Stomach smooth muscle (tissue), 2 donors: Measurements from ENCODE around the gene AQP6.

Experiments used
- H3K27ac ChIP-seq: one replicate; pipeline ENCODE4 v1.7.0; 2013; ENCODE audit warnings: mild to moderate bottlenecking, low read length, inconsistent platforms
- H3K27me3 ChIP-seq, 2 donors: one replicate each; pipeline ENCODE4 v1.7.0; 2013; ENCODE audit warnings: low read length in 2 of 2; ENCODE audit not compliant: insufficient read depth in 2 of 2, control insufficient read depth in 1 of 2
- H3K36me3 ChIP-seq, 2 donors: one replicate each; pipeline ENCODE4 v1.7.0; 2013; ENCODE audit warnings: low read length in 2 of 2; ENCODE audit not compliant: control insufficient read depth in 2 of 2, insufficient read depth in 2 of 2
- H3K4me1 ChIP-seq: one replicate; pipeline ENCODE4 v1.7.0; 2013; ENCODE audit warnings: low read length; ENCODE audit not compliant: control insufficient read depth, insufficient read depth
- H3K4me3 ChIP-seq, 2 donors: one replicate each; pipeline ENCODE4 v1.7.0; 2013; ENCODE audit warnings: low read length in 2 of 2
- H3K9ac ChIP-seq, 2 donors: one replicate each; pipeline ENCODE4 v1.7.0; 2013; ENCODE audit warnings: low read length in 2 of 2, mild to moderate bottlenecking in 1 of 2
- H3K9me3 ChIP-seq, 2 donors: one replicate each; pipeline ENCODE4 v1.7.0; 2013; ENCODE audit warnings: low read length in 2 of 2; ENCODE audit not compliant: control insufficient read depth in 2 of 2
- donor health status: healthy.
- donor health status: Pancreatic carcinoma.

AQP6 gene

DNA sequence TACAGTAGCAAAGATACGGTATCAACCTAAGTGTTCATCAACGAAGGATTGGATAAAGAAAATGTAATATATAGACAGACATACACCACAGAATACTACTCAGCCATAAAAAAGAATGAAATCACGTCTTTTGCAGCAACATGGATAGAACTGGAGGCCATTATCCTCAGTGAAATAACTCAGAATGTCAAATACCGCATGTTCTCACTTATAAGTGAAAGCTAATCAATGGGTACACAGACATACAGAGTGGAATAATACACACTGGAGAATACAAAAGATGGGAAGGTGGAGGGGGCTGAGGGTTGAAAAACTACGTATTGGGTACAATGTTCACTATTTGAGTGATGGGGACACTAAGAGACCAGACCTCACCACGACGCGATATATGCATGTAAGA is 51.5 kb downstream of the AQP6 start:
- Histone ChIP-seq H3K4me1 (peaks cover 7% of the 10 kb centered on the region), H3K27ac (no peak overlapping the region), H3K4me3 (no peak overlapping the region), H3K27me3 (no peaks in the 10 kb centered on the region), H3K36me3 (no peaks in the 10 kb centered on the region), H3K9me3 (no peaks in the 10 kb centered on the region), H3K9ac (no peak overlapping the region)

DNA sequence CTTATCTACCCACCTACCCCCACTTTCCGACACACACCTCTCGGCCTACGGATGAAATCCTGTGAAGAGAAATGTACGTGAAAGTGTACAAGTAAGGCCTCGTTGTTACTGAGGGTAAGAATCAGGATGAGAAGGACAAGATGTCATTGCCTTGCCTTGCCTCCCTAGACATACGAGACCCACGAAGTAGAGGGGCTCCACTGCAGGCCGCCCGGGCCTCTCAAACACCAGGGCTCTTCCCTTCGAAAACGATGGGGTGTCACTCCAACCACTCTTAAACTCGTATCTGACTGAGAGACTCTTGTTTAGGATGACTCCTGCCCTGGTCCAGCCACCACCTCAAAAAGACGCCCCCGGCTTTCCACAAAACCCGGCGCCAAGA is 52.0 kb downstream of the AQP6 start:
- H3K4me1 ChIP-seq: peaks cover 7% of the 10 kb centered on the region
- no peaks in the 10 kb centered on the region for H3K9me3 ChIP-seq
- no peaks in the 10 kb centered on the region for H3K27me3 ChIP-seq
- peak overlapping the region; percentile 60 to 69 for H3K9ac ChIP-seq
- H3K36me3 ChIP-seq: no peaks in the 10 kb centered on the region
- peak overlapping the region; percentile 80 to 89 for H3K4me3 ChIP-seq
- H3K27ac ChIP-seq: peak overlapping the region; percentile 18

DNA sequence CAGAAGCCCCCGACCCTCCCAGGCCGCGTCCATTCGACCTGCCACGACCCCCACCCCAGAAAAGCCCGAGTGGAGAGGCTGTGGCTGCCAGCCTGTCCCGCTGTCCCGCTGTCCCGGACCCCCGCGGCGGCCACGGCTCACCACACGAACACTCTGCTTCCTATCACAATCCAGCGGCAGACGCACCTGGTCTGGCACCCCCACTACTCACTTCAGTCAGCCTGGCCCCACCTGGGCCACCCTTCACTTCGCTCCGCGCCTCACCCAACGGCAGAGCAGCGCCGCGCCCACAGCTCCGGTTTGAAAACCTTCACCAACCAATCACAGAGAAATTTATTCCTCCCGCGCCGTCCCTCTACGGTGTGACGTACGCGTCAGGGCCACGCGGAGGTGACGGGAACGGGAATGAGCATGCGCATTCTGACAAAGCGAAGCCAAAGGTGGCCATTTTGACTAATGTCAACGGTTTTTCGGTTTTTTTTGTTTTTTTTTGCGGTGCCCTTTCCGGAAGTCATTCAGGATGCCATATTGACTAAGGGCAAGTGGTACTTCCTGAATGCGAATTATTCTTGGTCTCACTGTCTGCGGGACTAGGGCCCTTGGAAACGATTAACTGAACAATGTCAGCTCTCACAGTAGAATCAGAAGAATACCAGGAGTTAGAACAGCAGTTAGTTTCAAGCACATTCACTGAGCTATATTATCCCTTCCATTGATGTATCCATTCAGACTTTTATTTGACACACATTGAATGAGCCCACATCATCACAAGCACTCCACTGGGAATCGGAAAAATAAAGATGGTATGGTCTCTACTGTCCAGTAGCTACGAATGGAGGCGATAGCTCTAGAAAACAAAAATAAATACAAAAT is 52.7 kb downstream of the AQP6 start, which contains the start of gene RACGAP1:
RACGAP1 (minus strand) TSS at position 308 of the 873 bp plus-strand sequence. CDS start 8,779 bp downstream, outside the sequence.
- H3K9ac ChIP-seq: peak within 1 kb of the TSS; percentile 60 to 69
- no peaks in the 10 kb centered on the region for H3K36me3 ChIP-seq
- peaks cover 7% of the 10 kb centered on the region for H3K4me1 ChIP-seq
- H3K4me3 ChIP-seq: peak within 1 kb of the TSS; percentile 80 to 89
- no peaks in the 10 kb centered on the region for H3K9me3 ChIP-seq
- H3K27me3 ChIP-seq: no peaks in the 10 kb centered on the region
- H3K27ac ChIP-seq: peak within 1 kb of the TSS; percentile 18

DNA sequence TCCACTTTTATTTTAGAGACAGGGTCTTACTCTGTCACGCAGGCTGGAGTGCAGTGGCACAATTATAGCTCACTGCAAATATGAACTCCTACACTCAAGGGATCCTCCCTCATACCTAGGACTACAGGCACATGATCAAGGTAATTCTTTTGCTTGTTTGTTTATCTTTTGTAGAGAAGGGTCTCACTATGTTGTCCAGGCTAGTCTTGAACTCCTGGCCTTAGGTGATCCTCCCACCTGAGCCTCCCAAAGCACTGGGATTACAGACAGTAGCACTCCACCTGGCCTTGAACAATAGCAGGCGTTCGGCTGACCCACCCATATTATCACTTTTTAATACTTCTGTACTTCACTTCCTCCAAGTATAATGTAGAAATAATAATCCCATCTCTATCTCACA is 53.9 kb downstream of the AQP6 start:
- Histone ChIP-seq H3K9me3 (no peaks in the 10 kb centered on the region), H3K27ac (no peak overlapping the region), H3K4me3 (no peak overlapping the region), H3K4me1 (peaks cover 7% of the 10 kb centered on the region), H3K36me3 (no peaks in the 10 kb centered on the region), H3K27me3 (no peaks in the 10 kb centered on the region), H3K9ac (no peak overlapping the region)
